PC-9 (cell line): ENCODE measurements around the gene SPATA25.

Experiments used
- CTCF ChIP-seq: fragments of 200-600 bp; sonication (generic); conservative IDR thresholded peaks from 2 replicates; pipeline ENCODE4 v1.6.1; 2017; ENCODE audit warnings: mixed run types, antibody characterized with exemption, mild to moderate bottlenecking, moderate library complexity
- EZH2 ChIP-seq: fragments of 200-600 bp; sonication (generic); IDR thresholded peaks from 2 replicates; pipeline ENCODE4 v1.8.0; 2017; ENCODE audit warnings: antibody characterized with exemption, low read depth

- TF ChIP-seq CTCF (no peak), EZH2 (no peak)
Observed at GRCh38 chr20:45882469-45883099, 4.8 kb downstream of the SPATA25 start.
